GM06990 (cell line): Measurements from ENCODE around the gene HEXB.

Experiments
- DNase-seq: peaks from one replicate; pipeline ENCODE4 v3.0.0-alpha.2; 2011; ENCODE audit not compliant: insufficient read length; ENCODE audit errors: extremely low read depth
- H3K27me3 ChIP-seq: replicated peaks from 2 replicates; pipeline ENCODE4 v1.6.0; 2011; ENCODE audit warnings: low read length; ENCODE audit not compliant: control insufficient read depth, insufficient read depth
- H3K36me3 ChIP-seq: 2 replicates; pipeline ENCODE4 v1.5.1; 2011; ENCODE audit warnings: low read length; ENCODE audit not compliant: control insufficient read depth, insufficient read depth
- H3K4me3 ChIP-seq: replicated peaks from 2 replicates; pipeline ENCODE4 v1.5.1; 2011; ENCODE audit warnings: low read depth, mild to moderate bottlenecking, control low read depth, low read length
- CTCF ChIP-seq: IDR thresholded peaks from 2 replicates; pipeline ENCODE4 v1.5.1; 2011; ENCODE audit warnings: low read length, control low read depth, mild to moderate bottlenecking, inconsistent platforms; ENCODE audit not compliant: insufficient read depth, poor library complexity, severe bottlenecking

Gene HEXB

GRCh38 chr5:74639807-74640449 lies 45.1 kb upstream of the HEXB start:
- H3K4me3 ChIP-seq: peak overlapping the region; percentile 94

GRCh38 chr5:74640450-74640953 lies 44.5 kb upstream of the HEXB start, which contains the start of gene ENC1:
TSS of gene ENC1 (minus strand) at chr5:74640728. CDS start at chr5:74636485, 4,243 bp downstream.
- TF ChIP-seq CTCF: peak; percentile 25
- peak; percentile 94 for DNase-seq
- Histone ChIP-seq H3K36me3 (peaks cover 2% of the 10 kb centered on the region), H3K27me3 (no peaks in the 10 kb centered on the region), H3K4me3 (peak within 1 kb of the TSS; percentile 94)

More at GRCh38 chr5:74639807-74640449, 45.1 kb upstream of the HEXB start:
- Histone ChIP-seq H3K27me3 (no peaks in the 10 kb centered on the region), H3K36me3 (peaks cover 5% of the 10 kb centered on the region)
- no peak for TF ChIP-seq CTCF
- peak; percentile 73 for DNase-seq

GRCh38 chr5:74640954-74641734 lies 43.9 kb upstream of the HEXB start:
- peak overlapping the region; percentile 94 for H3K4me3 ChIP-seq
- no peaks in the 10 kb centered on the region for H3K27me3 ChIP-seq
- H3K36me3 ChIP-seq: no peaks in the 10 kb centered on the region
- peak; percentile 71 for DNase-seq
- TF ChIP-seq CTCF: no peak

- peak; percentile 47 for DNase-seq
- no peaks in the 10 kb centered on the region for H3K36me3 ChIP-seq
- H3K4me3 ChIP-seq: peak overlapping the region; percentile 94
- TF ChIP-seq CTCF: peak; percentile 52
- no peaks in the 10 kb centered on the region for H3K27me3 ChIP-seq
These were observed 43.1 kb upstream of the HEXB start for GRCh38 chr5:74641735-74642542.

- H3K27me3 ChIP-seq: no peaks in the 10 kb centered on the region
- no peak for DNase-seq
- TF ChIP-seq CTCF: no peak
- H3K4me3 ChIP-seq: no peak overlapping the region
- H3K36me3 ChIP-seq: no peaks in the 10 kb centered on the region
These were observed 42.5 kb upstream of the HEXB start for GRCh38 chr5:74642543-74642863.
